Lung microvascular endothelial cell (primary cell): ENCODE measurements around the gene SCD5. TPM values are rescaled to one million over a fixed set of nuclear protein-coding genes. Genes with fewer than 3 reads are reported as not detected.

Source experiments
- DNase-seq, 2 donors: peaks; one replicate each; pipeline versions ENCODE4 v3.0.0 to v3.0.0-alpha.2; 2010; ENCODE audit warnings: low read depth in 2 of 2
- total RNA-seq: library from RNA; depleted of rRNA; stranded (reverse); fragments of >200 nt; gene quantifications from 2 replicates; pipeline ENCODE4 v1.2.1, GENCODE V29; 2014

Gene SCD5
- total RNA-seq, 1 donor from 2014 or later: 31.0 TPM

GRCh38 chr4:82773057-82773456, 25.5 kb downstream of the SCD5 start:
- DNase-seq: no peak

- DNase-seq: no peak
Observed at GRCh38 chr4:82770607-82771006, 28.0 kb downstream of the SCD5 start.

DNA sequence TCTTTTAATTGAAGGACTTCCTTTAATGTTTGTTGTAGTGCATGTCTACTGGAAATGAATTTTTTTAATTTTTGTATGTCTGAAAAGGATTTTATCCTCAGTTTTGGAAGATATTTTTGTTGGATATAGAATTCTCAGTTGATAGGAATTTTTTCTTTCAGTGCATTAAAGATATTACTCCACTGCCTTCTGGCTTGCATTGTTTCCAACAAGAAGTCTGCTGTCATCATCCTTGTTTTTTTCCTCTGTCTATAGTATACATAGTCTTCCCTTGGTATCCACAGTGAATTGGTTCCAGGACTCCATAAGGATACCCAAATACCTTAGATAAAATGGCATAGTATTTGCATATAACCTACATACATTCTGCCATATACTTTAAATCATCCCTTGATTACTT, 33.5 kb downstream of the SCD5 start:
- DNase-seq: no peak

GRCh38 chr4:82761229-82761628, 37.4 kb downstream of the SCD5 start:
- peak in 1 of 2 donors; percentile 27 for DNase-seq

DNA sequence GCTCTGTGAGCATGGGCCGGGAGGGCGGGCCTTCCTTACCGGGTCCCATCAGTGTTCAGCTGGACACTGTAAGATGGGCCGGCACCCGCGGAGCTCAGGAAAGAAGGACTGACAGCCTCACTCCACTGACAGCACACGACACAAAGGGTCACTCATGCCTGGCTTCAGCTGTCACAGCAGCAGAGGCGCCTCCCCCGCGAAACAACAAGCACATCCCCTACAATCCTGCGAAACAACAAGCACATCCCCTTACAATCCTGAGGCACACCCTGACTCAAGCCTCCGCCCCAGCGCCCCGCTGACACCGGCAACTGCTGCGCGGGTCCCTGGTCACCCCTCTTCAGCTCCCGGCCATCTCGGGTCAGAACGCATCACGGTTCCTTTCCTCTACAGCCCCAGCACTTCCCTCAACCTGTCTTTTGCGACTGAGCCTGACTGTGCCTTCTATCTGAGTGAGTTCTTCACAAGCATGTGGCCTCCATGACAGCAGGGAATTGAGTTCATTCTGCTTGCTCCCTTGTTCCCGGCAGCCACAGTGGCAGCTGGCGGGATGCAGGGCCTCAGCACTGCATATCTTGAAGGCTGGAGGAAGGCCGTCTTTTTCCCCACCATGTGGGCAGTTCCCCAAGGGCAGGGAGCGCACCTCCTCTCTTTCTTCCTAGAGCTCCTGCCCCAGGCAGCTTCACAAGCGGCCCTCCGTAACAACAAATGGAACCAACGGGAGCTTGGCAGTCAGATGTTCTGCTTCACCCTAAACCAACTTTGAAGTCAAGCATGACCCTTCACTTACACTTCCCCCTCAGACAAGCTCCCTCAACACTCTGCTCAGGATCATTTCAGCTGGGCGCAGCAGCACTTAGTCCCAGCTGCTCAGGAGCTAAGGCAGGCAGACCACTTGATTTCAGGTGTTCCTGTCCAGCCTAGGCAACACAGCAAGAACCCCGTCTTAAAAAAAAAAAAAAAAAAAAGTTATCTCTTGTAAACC, 39.6 kb downstream of the SCD5 start:
- DNase-seq: no peak

DNA sequence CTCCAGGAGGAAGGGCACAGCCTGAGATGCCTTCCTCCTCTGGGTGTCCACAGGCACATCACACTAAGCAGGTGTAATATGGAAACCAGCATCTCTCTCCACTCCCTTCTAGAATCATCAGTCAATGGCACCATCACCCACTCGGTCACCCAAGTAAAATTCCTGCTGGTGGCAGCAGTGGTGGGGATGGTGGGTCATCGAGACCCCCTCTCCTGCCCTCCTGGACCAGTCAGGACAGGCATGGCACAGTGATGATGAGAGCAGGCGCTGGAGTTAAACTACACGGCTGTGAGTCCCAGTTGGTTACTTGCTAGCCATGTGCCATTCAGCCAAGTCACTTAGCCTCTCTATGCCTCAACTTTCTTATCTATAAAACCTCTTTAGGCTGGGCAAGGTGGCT, 42.5 kb downstream of the SCD5 start:
- no peak for DNase-seq

- DNase-seq: no peak
Observed at GRCh38 chr4:82755650-82756049, 42.9 kb downstream of the SCD5 start.

DNA sequence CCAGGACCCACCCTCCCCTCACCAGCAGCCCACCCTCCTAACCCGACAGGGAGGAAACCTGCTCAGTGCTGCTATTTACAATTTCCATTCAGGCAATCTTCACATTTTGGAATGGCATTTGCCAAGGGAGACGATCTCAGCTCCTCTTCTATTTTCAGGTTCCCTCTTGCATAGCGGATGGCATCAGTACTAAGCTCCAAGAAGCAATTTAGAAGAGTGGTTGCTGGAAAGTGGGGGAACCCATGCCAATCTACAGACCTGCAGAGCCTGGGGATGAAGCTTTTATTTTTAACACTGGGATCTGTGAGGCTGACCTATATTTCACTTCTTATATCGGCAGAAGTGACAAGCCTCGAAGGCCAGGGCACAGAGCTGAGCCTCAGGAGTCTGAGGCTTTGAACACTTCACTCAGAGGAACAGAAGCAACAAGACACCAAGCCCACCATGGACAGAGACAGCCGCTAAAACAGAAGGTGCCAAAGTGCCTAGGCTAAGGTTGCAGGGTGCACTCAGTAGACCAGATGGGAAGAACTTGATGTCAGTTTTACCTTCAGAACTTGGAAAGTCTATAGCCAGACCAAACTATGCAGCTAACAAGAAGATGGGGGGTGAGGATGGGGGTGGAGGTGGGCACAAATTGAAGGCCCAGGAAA, 44.0 kb downstream of the SCD5 start:
- DNase-seq: no peak

GRCh38 chr4:82753725-82754410, 44.7 kb downstream of the SCD5 start:
- peak in 1 of 2 donors; percentile 71 for DNase-seq

- no peak for DNase-seq
Observed at GRCh38 chr4:82753238-82753637, 45.4 kb downstream of the SCD5 start.

DNA sequence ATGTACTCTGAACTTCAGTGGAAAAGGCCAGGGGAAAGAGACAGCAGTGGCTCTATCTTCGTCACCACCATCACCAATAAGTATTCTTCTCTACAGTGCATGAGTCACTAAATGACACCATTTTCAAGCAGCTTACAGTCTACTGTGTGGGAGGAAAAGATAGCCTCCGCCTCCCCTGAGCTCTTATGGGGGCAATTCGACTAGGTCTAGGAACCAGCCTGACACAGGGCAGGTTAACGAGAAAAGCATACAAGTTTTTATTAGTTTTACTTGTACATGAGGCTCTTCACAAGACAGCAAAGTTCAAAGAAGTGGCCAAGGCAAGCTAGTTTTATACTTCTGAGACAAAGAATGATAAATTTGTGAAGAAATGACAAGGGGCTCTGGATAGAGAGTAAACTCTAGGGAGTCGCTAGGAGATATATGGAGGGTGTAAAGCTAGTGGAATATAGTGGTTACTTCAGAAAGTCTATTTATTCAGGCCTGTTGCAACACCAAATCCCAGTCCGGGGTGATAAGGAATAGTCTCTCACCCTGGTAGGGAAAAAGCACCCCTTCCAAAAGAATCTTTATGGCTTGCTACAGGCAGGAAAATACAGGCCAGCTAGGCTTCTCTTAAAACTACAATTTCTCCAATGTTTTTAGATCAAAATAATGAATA, 49.7 kb downstream of the SCD5 start:
- DNase-seq: no peak

DNA sequence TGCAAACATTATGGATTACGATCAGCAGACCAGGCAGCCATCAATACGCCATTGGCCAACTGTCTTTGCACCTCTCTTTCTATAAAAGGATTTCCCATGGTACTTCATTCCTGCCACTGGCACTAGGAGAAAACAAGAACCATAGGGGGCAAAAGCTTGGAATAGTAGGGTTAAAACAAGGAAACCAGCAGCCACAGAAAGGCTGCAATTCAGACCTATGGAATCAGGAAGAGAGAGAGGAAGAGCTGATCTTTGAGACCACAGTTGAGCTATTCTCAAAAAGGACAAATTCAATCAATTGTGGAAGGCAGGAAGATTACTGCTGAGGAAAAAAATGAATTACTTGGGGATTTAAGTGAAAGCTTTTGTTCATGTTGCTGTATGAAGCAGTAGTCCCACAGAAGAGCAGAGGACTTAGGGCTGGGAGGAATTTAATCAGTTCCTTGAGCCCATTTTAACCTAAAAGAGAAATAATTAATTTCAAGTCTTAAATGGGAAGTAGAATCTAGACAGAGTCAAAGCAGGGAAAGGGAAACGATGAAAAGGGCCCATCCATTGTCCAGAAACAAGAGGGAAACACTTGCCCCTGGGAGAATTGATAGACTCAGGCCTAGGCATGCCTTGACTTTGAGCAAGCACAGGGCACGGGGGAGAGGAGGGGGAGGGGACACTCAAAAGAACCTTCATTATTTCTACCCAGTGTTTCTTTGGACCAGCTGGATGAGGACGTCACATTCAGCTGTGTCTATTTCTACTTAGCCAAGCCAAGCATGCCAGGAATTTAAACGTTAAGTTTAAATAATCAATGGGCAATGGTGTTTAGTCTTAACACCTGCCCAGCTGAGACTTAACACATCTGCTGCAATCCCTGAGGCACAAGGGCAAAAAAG, 50.7 kb downstream of the SCD5 start:
- DNase-seq: no peak

GRCh38 chr4:82746705-82747574, 51.7 kb downstream of the SCD5 start:
- no peak for DNase-seq

DNA sequence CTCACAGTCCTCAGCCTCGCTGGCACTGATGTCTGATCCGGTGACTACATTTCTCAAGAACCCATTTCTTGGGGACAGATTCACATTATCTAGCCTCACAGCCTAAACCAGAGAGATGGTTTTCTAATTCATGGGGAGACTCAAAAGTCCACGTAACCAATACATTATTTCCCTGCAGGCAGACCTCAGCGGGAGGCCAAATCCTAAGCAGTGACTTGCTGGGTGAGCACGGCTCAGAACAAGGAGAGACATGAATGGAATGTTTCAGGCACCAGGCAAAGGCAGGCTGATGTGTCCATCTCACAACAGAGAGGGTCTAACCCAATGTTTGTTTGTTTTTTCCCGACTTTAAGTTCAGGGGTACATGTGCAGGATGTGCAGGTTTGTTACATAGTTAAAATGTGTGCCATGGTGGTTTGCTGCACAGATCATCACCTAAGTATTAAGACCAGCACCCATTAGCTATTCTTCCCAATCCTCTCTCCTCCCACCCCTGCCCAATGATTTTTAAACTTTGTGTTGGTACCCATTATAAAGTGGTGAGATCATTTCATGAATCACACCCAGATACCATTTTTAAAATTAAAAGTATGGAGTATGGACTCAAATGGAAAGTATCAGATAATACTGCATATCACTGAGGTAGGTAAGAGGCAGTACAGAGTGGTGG, 53.3 kb downstream of the SCD5 start:
- DNase-seq: no peak

GRCh38 chr4:82744284-82744968, 54.2 kb downstream of the SCD5 start:
- no peak for DNase-seq

GRCh38 chr4:82741188-82741587, 57.4 kb downstream of the SCD5 start:
- DNase-seq: no peak

- DNase-seq: peak; percentile 85 to 89
Observed at GRCh38 chr4:82739287-82740190, 59.1 kb downstream of the SCD5 start.
